Activated naive CD8-positive, alpha-beta T cell (primary cell): ENCODE data around the gene NDUFA7.
"Not testable (repeated sequence)": the region's sequence is repeated elsewhere in the genome, so short reads cannot be mapped to it uniquely, and the experiment has no call there.

Source experiments
- H3K27ac Mint-ChIP-seq: one replicate; pipeline ENCODE4 v1.8.0; 2021; ENCODE audit warnings: mixed read lengths
- H3K27me3 Mint-ChIP-seq: one replicate; pipeline ENCODE4 v1.8.0; 2021; ENCODE audit warnings: mixed read lengths
- H3K36me3 Mint-ChIP-seq: one replicate; pipeline ENCODE4 v1.8.0; 2021; ENCODE audit warnings: mixed read lengths
- H3K4me1 Mint-ChIP-seq: one replicate; pipeline ENCODE4 v1.8.0; 2021; ENCODE audit warnings: low read depth, mixed read lengths
- H3K4me3 Mint-ChIP-seq: one replicate; pipeline ENCODE4 v1.8.0; 2021; ENCODE audit warnings: mild to moderate bottlenecking, mixed read lengths
- H3K9me3 Mint-ChIP-seq: one replicate; pipeline ENCODE4 v1.8.0; 2021; ENCODE audit warnings: low read depth, mixed read lengths

The NDUFA7 gene

DNA sequence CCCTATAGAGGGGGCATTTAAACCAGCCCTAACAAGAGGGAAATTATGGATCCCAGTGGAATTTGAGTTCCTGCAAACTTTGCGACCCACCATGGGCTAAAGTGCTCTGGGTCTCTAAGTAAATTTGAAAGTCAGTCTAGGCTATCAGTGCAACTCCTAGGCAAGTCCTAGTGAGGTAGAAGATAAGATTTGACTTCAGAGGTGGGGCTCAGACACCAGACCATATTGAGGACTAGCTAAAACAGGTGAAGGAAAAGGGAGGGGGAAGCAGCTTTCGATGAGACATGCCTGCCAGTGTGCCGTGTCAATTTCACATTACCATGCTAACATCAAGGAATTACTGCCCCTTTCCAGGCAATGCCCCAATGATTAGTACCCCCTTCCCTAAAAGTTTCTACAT, 51.5 kb downstream of the NDUFA7 start:
- Mint-ChIP-seq H3K27me3 (no peaks in the 10 kb centered on the region), H3K27ac (peak overlapping the region; percentile 96), H3K4me1 (peaks cover 13% of the 10 kb centered on the region), H3K4me3 (peak overlapping the region; percentile 88), H3K36me3 (no peaks in the 10 kb centered on the region), H3K9me3 (no peaks in the 10 kb centered on the region)

DNA sequence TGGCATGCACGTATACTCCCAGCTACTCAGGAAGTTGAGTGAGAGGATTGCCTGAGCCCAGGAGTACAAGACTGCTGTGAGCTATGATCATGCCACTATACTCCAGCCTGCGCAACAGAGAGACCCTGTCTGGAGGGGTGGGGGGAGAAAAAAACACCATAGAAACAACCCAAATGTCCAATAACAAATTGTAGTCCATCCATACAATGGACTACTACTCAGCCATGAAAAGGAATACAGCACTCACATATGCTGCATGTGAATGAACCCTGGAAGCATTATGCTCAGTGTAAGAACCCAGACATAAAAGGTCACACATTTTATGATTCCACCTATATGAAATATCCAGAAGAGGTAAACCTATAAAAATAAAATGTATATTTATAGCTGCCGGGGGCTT, 55.3 kb downstream of the NDUFA7 start:
- no peak overlapping the region for H3K27ac Mint-ChIP-seq

DNA sequence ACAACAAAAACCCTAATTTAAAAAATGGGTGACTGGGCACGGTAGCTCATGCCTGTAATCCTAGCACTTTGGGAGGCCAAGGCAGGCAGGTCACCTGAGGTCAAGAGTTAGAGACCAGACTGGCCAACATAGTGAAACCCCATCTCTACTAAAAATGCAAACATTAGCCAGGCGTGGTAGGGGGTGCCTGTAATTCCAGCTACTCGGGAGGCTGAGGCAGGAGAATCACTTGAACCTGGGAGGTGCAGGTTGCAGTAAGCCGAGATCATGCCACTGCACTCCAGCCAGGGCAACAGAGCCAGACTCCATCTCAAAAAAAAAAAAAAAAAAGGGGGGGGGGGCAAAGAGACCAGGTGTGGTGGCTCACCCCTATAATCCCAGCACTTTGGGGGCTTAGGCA, 56.9 kb downstream of the NDUFA7 start:
- not testable (repeated sequence) for H3K27me3 Mint-ChIP-seq, H3K4me3 Mint-ChIP-seq, H3K27ac Mint-ChIP-seq, H3K36me3 Mint-ChIP-seq, H3K9me3 Mint-ChIP-seq
- H3K4me1 Mint-ChIP-seq = peaks cover 12% of the 10 kb centered on the region

More for the DNA sequence above, 55.3 kb downstream of the NDUFA7 start:
- no peaks in the 10 kb centered on the region for H3K27me3 Mint-ChIP-seq
- no peaks in the 10 kb centered on the region for H3K36me3 Mint-ChIP-seq
- H3K4me1 Mint-ChIP-seq = peaks cover 12% of the 10 kb centered on the region
- H3K4me3 Mint-ChIP-seq = no peak overlapping the region
- H3K9me3 Mint-ChIP-seq = no peaks in the 10 kb centered on the region

DNA sequence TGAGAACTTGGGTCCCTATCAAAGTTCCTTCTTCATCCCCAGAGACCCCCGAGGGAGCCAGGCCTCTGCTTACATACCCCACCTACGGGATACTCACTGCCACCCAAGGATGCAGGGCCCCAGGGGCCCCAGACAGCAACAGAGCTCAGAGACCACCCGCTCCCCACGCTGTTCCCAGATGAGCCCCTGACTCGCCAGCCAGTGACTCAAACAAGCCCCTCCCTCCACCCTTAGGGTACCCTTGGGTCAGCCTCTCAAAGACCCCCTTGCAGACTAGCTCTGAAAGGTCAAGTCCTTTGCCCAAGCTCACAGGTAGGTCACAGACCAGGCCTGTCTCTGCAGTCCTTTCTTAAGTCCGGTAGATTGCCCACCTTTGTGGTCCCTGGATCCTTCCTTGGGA, 58.7 kb downstream of the NDUFA7 start:
- H3K27me3 Mint-ChIP-seq = no peaks in the 10 kb centered on the region
- H3K4me3 Mint-ChIP-seq = no peak overlapping the region
- no peak overlapping the region for H3K27ac Mint-ChIP-seq
- no peaks in the 10 kb centered on the region for H3K9me3 Mint-ChIP-seq
- H3K4me1 Mint-ChIP-seq = peaks cover 6% of the 10 kb centered on the region
- H3K36me3 Mint-ChIP-seq = no peaks in the 10 kb centered on the region

DNA sequence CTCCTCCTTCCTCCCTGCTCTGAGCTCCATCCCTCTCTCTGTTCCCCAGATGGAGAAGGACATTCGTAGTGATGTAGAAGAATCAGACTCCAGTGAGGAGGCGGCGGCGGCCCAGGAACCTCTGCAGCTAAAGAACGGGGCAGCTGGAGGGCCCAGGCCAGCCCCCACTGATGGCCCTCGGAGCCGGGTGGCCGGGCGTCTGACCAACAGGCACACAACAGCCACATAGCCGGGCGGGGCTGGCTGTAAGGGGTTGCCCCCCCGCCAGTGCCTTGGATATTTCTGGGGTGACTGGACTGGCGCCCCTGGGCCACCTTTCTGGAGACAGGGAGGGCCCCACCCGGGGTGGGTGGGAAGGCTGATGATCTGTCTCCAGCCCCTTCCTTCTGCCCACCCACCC, 59.3 kb downstream of the NDUFA7 start:
- H3K27me3 Mint-ChIP-seq = no peaks in the 10 kb centered on the region
- H3K36me3 Mint-ChIP-seq = no peaks in the 10 kb centered on the region
- no peak overlapping the region for H3K27ac Mint-ChIP-seq
- H3K4me1 Mint-ChIP-seq = peaks cover 7% of the 10 kb centered on the region
- H3K9me3 Mint-ChIP-seq = no peaks in the 10 kb centered on the region
- H3K4me3 Mint-ChIP-seq = no peak overlapping the region

DNA sequence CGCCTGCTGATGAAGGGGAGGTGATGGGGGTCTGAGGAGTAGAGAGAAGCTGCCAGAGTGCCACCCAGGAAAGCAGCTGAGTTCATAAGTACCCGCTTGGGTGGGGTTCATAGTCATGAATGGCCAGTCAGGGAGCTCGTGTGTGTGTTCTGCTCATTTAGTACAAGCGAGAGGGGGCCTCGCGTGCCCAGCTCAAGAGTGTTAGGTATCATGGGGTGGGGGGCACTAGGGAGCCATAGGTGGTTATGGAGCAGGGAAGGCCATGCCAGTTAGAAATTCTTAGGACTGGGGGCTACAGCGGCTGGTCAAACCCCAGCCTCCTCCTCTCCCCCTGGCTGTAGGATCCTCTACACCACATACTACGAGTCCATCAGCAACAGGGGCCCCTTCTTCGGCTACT, 59.8 kb downstream of the NDUFA7 start:
- Mint-ChIP-seq H3K9me3 (no peaks in the 10 kb centered on the region), H3K27me3 (no peaks in the 10 kb centered on the region), H3K4me3 (no peak overlapping the region), H3K36me3 (no peaks in the 10 kb centered on the region), H3K4me1 (peaks cover 7% of the 10 kb centered on the region), H3K27ac (no peak overlapping the region)
